NCI-H2107 (cell line): Measurements from ENCODE around the gene MRPS26.
A peak's percentile ranks its signal among the peaks of the same experiment; 100 is the strongest.
"Not testable (repeated sequence)": the region's sequence is repeated elsewhere in the genome, so short reads cannot be mapped to it uniquely, and the experiment has no call there.

Source experiments
- DNase-seq: peaks from one replicate; lab custom pipeline; 2025; lab: John Stamatoyannopoulos, UW

Gene MRPS26

GRCh38 chr20:3045816-3046676, at the start of gene MRPS26:
MRPS26 (plus strand) TSS chr20:3046052; CDS start chr20:3046069, 17 bp downstream.
- peak; percentile 63 for DNase-seq

DNA sequence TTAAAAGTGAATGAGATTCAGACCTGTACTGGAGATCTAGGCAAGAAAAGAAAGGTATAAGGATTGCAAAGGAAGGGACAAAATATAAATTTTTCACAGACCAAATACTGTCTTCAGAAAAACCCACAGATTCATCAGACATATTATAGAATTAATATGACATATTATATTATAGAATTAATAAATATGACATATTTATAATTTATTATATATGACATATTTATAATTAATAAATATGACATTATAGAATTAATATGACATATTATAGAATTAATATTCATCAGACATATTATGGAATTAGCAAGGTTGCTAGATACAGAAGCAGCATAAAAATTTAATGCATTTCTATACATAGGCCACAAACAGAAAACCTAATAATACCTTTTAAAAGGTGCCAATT, 47.1 kb upstream of the MRPS26 start:
- DNase-seq, result no peak

- DNase-seq, result peak; percentile 8
Observed at GRCh38 chr20:3000852-3001523, 44.9 kb upstream of the MRPS26 start.

GRCh38 chr20:3003416-3003815, 42.4 kb upstream of the MRPS26 start:
- DNase-seq, result no peak

- no peak for DNase-seq
Observed at GRCh38 chr20:3010985-3011723, 34.7 kb upstream of the MRPS26 start.

- DNase-seq, result no peak
Observed at GRCh38 chr20:3011752-3012151, 34.1 kb upstream of the MRPS26 start.

- DNase-seq, result no peak
Observed at GRCh38 chr20:3013771-3014170, 32.1 kb upstream of the MRPS26 start.

- DNase-seq, result no peak
Observed at GRCh38 chr20:3014179-3014578, 31.7 kb upstream of the MRPS26 start.

DNA sequence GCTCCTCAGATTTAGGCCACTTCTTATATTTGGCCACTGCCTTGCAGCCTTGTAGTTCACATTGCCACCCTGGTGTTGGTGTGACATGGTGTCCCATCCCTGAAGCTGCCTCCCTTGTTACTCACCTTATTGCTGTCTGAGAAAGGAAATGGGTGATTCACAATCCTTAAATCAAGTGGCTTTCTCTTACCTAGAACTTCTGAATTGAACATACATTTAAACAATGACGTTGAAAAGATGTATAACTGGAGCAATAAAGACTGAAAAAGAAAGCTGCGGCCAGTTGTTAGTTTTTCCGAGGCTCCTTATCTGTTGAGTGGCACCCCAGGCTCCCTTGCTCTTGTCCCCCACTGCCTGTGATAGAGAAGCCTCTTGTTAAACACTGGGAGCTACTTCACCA, 31.2 kb upstream of the MRPS26 start:
- no peak for DNase-seq

- not testable (repeated sequence) for DNase-seq
Observed at GRCh38 chr20:3015302-3015701, 30.6 kb upstream of the MRPS26 start.

GRCh38 chr20:3021327-3021726, 24.5 kb upstream of the MRPS26 start:
- DNase-seq, result no peak

DNA sequence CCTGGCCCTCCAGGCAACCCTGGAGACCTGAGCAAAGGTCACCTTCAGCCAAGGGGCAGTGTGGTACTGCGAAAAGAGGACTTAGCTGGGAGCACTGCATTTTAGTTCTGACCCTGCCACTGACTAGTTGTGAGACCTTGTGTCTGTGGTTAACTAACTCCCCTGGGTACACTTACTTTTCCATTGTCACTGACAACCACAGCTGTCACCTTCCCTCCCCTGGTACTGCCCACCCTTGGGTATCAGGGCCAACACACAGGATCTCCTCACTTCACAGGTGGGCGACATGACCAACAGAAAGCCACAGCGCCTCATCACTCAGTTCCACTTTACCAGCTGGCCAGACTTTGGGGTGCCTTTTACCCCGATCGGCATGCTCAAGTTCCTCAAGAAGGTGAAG, 24.1 kb upstream of the MRPS26 start:
- no peak for DNase-seq

DNA sequence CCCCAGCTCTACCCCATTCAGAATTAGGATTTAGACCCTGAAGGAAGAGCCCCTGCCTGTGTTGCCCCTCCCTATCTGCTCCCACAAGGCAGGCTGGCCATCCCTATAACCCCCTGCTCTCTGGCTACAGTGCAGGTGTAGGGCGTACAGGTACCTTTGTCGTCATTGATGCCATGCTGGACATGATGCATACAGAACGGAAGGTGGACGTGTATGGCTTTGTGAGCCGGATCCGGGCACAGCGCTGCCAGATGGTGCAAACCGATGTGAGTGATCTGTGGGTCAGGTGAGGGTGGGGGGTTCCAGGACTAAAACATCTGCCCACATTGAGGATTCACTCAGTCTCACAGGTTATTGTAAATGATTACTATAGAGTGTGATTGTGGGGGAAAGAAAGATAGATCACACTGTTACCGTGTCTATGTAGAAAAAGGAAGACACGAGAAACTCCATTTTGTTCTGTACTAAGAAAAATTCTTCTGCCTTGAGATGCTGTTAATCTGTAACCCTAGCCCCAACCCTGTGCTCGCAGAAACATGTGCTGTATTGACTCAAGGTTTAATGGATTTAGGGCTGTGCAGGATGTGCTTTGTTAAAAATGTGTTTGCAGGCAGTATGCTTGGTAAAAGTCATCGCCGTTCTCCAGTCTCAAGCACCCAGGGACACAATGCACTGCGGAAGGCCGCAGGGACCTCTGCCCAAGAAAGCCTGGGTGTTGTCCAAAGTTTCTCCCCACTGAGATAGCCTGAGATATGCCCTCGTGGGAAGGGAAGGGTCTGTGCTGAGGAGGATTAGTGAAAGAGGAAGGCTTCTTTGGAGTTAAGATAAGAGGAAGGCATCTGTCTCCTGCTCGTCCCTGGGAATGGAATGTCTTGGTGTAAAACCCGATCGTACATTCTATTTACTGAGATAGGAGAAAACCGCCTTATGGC, 23.0 kb upstream of the MRPS26 start:
- not testable (repeated sequence) for DNase-seq

- no peak for DNase-seq
Observed at GRCh38 chr20:3027987-3028386, 17.9 kb upstream of the MRPS26 start.

GRCh38 chr20:3031524-3032147, 14.2 kb upstream of the MRPS26 start:
- DNase-seq, result no peak

DNA sequence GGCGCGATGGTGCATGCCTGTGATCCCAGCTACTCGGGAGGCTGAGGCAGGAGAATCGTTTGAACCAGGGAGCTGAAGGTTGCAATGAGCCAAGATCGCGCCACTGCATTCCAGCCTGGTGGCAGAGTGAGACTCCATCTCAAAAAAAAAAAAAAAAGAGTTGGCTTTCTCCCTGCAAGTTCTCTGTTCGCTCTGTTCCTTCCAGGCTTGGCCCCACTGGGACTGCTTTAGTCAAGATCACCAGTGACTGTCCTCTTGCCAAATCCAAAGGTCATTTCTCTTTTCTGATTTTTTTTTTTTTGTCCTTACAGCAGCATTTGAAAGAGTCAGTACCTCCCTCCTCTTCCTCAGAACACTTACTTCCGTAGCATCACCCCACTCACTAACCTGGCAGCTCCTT, 13.2 kb upstream of the MRPS26 start:
- DNase-seq, result no peak

GRCh38 chr20:3037654-3038053, 8.2 kb upstream of the MRPS26 start:
- no peak for DNase-seq

DNA sequence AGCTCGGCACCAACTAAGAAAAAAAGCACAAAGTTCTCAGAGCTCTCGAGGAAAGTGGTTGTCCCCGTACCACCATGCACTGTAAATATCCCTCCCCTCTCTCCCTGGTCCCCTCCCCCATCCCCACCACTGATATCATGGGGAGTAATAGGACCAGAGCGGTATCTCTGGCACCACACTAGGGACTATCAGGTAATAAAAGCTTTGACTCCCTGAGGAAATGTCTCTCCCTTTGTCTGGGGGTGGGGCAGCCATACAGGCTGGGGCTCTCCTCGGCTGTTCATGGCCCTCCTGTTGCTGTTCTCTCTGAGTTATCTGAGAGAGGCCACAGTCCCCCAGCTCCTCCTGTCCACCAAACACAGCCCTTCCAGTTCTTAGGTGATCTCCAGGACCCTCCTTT, 7.4 kb upstream of the MRPS26 start:
- DNase-seq, result no peak

DNA sequence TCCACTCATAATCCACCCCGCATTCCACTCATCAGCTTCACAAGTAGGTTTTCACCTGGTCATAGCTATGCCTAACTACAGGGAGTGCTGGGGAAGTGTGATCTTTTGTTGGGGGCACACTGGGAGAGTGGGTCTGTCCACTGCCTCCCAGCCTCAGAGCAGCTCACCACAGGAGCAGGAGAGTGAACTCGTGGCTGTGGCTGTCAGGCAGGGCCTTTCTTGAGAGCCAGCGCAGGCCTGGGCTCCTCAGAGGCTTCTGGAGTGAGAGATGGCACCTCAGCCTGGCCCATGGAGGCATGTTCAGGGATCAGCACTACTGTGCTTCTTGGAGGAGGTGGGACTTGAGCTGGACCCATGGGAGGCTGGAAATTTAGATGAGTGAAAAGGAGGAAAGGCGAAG, 6.4 kb upstream of the MRPS26 start:
- no peak for DNase-seq

- no peak for DNase-seq
Observed at GRCh38 chr20:3040086-3040485, 5.8 kb upstream of the MRPS26 start.

DNA sequence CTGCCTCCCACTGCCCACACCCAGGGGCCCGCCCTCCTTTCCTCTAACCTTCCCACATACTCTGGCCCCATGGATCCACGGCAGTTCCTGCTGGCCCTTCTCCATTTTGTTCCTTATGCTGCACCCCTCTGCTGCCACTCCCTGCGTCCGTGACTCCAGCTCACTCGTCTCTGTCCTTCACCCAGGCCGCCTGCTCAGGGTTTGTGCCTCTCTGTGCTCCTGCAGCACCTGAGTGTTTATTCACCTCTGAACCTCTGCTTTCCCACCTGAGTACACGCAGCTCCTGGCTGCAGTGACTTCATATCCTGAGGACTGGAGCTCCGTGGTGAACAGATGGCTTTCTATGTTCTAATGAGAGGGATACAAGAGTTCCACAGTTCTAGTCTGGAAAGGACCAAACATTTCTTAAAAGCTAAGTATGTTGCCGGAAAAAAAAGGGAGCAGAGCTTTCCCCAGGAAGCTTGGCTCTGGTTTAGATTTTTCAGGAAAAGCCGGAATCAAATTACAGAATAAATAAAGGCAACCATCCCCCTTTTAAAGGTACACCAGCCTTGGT, 3.9 kb upstream of the MRPS26 start:
- no peak for DNase-seq
